ENCODE results near the gene TIMM17B.
A peak's percentile ranks its signal among the peaks of the same experiment; 100 is the strongest.

Gene TIMM17B

DNA sequence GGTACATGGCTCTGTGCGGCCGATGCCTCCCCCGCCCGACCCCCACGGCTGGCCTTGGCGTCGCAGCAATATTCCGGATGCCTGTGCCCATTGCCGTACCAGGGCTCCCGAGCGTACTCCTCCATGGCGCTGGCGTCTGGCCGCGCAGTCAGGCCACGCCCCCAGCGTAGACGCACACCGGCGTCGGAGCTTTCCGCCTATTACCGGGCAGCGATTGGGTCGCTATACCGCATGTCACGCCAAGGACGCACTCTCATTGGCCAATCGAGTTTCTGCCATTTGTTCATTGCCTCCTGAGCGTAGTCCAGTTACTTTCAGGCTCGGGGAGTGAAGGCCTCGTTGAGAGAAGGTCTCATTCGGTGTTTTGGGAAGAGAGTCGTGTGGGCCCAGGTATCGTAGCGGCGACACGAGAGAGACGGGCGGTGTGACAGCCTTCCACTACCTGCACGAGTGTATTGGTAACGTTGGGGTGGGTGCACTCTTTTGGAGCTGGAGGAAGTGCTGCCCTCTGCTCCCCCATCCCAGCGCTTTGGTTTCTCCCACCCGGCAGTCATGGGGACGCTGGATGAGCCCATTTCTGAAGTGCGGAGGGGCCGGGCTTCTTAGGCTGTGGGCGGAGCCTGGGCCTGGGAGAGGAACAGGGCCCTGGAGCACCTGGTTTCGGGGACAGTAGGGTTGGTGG is at the start of gene TIMM17B, which contains the start of gene PQBP1:
TSS of gene TIMM17B (minus strand) at position 144 of the 682 bp plus-strand sequence. CDS start at position 125, 19 bp downstream.
TSS of gene PQBP1 (plus strand) at position 306 of the 682 bp plus-strand sequence. CDS start 580 bp downstream, outside the sequence.
- peak within 1 kb of the TSS; percentile 80 for H3K4me3 ChIP-seq (ENCODE audit: control insufficient read depth, low read depth, low read length)
- TF ChIP-seq, protein P1, sequence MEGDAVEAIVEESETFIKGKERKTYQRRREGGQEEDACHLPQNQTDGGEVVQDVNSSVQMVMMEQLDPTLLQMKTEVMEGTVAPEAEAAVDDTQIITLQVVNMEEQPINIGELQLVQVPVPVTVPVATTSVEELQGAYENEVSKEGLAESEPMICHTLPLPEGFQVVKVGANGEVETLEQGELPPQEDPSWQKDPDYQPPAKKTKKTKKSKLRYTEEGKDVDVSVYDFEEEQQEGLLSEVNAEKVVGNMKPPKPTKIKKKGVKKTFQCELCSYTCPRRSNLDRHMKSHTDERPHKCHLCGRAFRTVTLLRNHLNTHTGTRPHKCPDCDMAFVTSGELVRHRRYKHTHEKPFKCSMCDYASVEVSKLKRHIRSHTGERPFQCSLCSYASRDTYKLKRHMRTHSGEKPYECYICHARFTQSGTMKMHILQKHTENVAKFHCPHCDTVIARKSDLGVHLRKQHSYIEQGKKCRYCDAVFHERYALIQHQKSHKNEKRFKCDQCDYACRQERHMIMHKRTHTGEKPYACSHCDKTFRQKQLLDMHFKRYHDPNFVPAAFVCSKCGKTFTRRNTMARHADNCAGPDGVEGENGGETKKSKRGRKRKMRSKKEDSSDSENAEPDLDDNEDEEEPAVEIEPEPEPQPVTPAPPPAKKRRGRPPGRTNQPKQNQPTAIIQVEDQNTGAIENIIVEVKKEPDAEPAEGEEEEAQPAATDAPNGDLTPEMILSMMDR (conservative IDR thresholded peaks at IDR 0.05; ENCODE audit: control insufficient read depth, insufficient read depth, low read depth, low read length), result no peak
- DNase-seq (ENCODE audit: low read depth), result peak; percentile 95

DNA sequence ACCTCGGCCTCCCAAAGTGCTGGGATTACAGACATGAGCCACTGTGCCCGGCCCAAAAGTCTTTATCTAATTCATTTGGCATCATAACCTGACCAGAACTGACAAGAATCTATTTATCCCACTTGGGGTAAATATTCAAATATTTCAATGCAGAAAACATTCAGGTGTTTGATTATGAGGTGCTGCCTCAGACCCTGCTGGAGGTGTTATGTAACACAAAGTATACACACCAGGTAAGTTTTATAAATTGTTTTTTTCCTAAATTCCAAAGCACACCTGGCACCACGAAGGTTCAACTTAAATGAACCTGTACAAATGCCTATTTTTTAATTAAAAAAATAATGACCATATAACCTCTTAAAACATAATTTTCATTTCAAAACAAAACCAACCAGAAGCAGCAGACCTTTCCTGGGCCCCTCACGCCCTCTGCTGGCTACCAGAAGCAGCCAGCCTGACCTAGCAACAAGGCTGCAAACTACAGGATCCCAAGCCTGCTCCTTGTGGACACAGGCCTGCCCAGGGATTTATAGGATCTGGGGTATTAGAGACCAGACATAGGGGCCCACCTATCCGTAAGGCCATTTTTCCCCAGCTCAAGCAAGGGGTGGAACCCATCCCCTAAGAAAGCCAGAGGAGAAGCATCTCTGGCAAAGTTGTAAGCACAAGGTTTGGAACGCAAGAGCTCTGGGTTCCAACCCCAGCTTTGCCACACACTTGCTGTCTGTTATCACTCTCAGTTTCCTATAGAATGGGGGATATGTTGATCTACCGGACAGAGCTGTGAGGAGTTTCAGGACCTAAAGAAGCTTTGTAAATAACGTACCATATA is 48.2 kb upstream of the TIMM17B start:
- peak; percentile 51 for DNase-seq (ENCODE audit: low read depth)
- TF ChIP-seq, protein P1 (conservative IDR thresholded peaks at IDR 0.05; ENCODE audit: control insufficient read depth, insufficient read depth, low read depth, low read length), result peak; percentile 79
- H3K4me3 ChIP-seq (ENCODE audit: control insufficient read depth, low read depth, low read length), result no peak overlapping the region

DNA sequence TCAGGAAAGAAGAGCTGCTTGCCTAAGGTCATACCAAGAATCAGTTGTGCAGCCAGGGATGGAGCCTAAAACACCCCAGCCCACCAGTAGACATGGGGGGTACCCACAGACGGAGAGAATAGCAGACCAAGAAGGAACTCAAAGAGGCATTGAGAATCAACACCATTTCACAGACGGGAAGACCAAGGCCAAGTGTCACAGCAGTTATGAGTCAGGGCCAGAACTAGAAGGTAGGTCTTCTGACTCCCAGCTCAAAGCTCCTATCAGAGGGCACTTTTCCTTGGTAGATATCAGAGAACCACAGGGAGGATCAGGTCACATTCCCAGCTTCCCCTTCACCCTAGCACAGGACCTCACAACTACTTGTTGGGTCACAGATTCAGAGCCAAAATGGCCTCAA is 45.3 kb upstream of the TIMM17B start:
- no peak overlapping the region for H3K4me3 ChIP-seq (ENCODE audit: control insufficient read depth, low read depth, low read length)
- no peak for DNase-seq (ENCODE audit: low read depth)
- TF ChIP-seq, protein P1 (conservative IDR thresholded peaks at IDR 0.05; ENCODE audit: control insufficient read depth, insufficient read depth, low read depth, low read length), result no peak

DNA sequence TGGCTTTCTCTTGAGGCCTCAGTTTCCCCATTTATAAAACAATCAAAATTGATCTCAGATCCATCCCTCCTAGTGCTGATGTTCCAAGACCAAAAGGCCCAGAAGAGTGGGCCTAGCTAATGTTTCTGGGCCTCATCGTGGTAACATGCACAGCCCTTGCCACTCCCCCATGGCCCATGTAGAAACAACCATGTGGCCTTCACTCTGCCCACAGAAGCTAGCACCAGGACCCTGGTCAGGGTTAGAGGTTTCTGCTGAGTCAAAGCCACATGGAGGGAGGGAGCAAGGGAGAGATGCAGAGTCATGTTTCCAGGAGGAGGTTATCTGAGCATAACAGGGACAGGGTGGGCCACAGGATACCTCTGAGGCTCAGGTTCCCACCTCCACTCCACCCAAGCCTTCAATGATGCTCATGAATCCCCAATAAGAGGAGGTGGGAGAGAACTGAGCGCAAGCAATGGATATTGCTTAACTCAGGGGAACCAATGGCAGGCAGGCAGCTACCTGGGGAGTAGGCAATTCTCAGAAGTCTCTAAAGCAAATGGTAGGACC is 42.9 kb upstream of the TIMM17B start:
- DNase-seq (ENCODE audit: low read depth), result no peak
- H3K4me3 ChIP-seq (ENCODE audit: control insufficient read depth, low read depth, low read length), result no peak overlapping the region
- TF ChIP-seq, protein P1 (conservative IDR thresholded peaks at IDR 0.05; ENCODE audit: control insufficient read depth, insufficient read depth, low read depth, low read length), result no peak

DNA sequence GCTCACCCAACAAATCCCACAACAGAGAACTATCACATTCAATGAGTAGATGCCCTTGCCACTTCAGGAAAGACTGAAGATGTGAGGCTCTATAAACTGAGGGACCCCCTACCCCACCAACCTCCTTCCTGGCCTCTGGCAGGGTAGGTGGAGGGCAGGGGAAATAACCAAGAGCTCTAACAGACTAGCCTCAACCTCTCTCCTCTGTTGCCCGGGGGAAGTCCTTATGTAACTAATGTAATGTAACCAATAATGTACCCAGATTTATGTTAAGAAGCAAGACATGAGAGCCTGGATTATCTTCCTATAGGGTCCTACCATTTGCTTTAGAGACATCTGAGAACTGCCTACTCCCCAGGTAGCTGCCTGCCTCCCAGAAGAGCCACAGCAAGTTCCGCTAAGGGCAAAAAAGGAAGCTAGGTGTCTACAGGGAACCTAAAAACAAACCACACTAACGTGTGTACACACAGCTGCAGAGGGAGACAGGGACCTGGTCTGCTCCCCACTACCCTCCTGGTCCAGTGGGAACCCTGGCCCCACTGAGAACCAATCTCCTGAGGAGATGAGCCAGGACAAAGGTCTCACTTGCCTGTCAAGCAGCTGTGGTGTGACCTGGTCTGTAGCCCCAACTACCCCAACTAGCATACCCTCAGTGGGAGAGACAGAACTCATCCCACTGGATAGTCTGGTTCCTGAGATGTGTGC is 42.1 kb upstream of the TIMM17B start:
- TF ChIP-seq, protein P1 (conservative IDR thresholded peaks at IDR 0.05; ENCODE audit: control insufficient read depth, insufficient read depth, low read depth, low read length), result no peak
- DNase-seq (ENCODE audit: low read depth), result no peak
- H3K4me3 ChIP-seq (ENCODE audit: control insufficient read depth, low read depth, low read length), result no peak overlapping the region

DNA sequence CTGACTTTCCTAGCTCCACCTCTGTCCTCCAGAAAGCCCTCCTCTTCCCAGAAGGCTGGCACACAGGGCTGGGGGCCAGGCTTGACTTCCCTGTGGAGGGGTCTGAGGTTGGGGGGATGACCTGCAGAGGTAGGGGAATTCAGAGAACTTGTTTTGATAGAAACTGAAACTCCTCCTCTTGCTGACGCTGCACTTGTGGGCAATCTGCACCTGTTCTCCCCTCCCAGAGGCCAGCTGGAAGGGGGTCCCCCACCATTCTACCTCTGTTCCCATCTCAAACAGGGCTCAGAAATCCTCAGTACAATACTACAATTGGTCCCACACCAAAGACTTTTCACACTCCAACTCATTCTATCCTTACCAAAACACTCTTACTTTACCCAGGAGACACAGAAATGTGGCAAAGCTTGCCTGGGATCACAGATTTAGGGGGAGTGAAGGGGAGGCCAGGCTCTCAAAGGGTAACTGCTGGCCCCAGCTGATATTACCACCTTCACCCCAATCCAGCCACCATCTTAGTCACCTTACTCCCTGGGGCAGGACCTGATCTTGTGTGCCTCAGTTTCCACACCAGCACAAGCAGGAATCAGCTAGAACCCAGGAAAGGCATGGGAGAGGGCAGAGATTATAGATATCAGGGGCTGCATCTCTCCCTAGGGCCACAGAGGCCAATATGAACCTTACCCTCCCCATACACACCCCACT is 41.3 kb upstream of the TIMM17B start:
- TF ChIP-seq, protein P1 (conservative IDR thresholded peaks at IDR 0.05; ENCODE audit: control insufficient read depth, insufficient read depth, low read depth, low read length), result no peak
- H3K4me3 ChIP-seq (ENCODE audit: control insufficient read depth, low read depth, low read length), result no peak overlapping the region
- DNase-seq (ENCODE audit: low read depth), result no peak
